ENCODE measurements around the gene CES1.
"Not testable (repeated sequence)": the region's sequence is repeated elsewhere in the genome, so short reads cannot be mapped to it uniquely, and the experiment has no call there.

CES1 gene

GRCh38 chr16:55811811-55812210 lies 21.1 kb downstream of the CES1 start:
- no peaks in the 10 kb centered on the region for H3K27me3 ChIP-seq (ENCODE audit: control insufficient read depth, insufficient read depth, low read length)
- H3K36me3 ChIP-seq (ENCODE audit: control insufficient read depth, insufficient read depth, low read length), result no peaks in the 10 kb centered on the region
- H3K4me1 ChIP-seq (ENCODE audit: control insufficient read depth, insufficient read depth, low read length), result no peaks in the 10 kb centered on the region
- H3K9me3 ChIP-seq (ENCODE audit: control insufficient read depth, low read length), result no peaks in the 10 kb centered on the region
- no peak overlapping the region for H3K4me3 ChIP-seq (ENCODE audit: low read length)
- H3K9ac ChIP-seq (ENCODE audit: low read length), result no peak overlapping the region

GRCh38 chr16:55810451-55810961 lies 22.4 kb downstream of the CES1 start:
- H3K27me3 ChIP-seq (ENCODE audit: control insufficient read depth, insufficient read depth, low read length), result no peaks in the 10 kb centered on the region
- H3K4me1 ChIP-seq (ENCODE audit: control insufficient read depth, insufficient read depth, low read length), result no peaks in the 10 kb centered on the region
- no peaks in the 10 kb centered on the region for H3K9me3 ChIP-seq (ENCODE audit: control insufficient read depth, low read length)
- no peak overlapping the region for H3K9ac ChIP-seq (ENCODE audit: low read length)
- no peaks in the 10 kb centered on the region for H3K36me3 ChIP-seq (ENCODE audit: control insufficient read depth, insufficient read depth, low read length)
- H3K4me3 ChIP-seq (ENCODE audit: low read length), result no peak overlapping the region

DNA sequence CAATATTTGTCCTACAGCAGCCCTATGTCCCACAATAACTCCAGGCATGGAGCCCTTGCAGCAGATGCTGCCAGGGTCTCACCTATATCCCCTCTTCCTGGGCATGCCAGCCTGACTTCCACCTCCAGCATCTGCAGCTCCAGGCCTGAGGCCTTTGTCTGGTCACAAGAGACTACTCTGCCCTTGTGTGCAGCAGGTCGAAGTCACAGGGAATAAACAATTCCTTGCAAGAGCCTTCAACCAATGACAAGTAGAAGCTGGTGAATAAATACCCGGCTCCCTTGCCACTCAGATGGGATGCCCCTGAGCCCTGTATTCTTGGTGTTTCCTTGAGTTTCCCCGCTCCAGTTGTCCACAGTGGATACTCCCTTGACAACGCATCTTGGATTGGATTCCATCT lies 23.0 kb downstream of the CES1 start:
- no peaks in the 10 kb centered on the region for H3K9me3 ChIP-seq (ENCODE audit: control insufficient read depth, low read length)
- H3K4me1 ChIP-seq (ENCODE audit: control insufficient read depth, insufficient read depth, low read length), result no peaks in the 10 kb centered on the region
- no peaks in the 10 kb centered on the region for H3K36me3 ChIP-seq (ENCODE audit: control insufficient read depth, insufficient read depth, low read length)
- no peaks in the 10 kb centered on the region for H3K27me3 ChIP-seq (ENCODE audit: control insufficient read depth, insufficient read depth, low read length)
- H3K4me3 ChIP-seq (ENCODE audit: low read length), result no peak overlapping the region
- no peak overlapping the region for H3K9ac ChIP-seq (ENCODE audit: low read length)

DNA sequence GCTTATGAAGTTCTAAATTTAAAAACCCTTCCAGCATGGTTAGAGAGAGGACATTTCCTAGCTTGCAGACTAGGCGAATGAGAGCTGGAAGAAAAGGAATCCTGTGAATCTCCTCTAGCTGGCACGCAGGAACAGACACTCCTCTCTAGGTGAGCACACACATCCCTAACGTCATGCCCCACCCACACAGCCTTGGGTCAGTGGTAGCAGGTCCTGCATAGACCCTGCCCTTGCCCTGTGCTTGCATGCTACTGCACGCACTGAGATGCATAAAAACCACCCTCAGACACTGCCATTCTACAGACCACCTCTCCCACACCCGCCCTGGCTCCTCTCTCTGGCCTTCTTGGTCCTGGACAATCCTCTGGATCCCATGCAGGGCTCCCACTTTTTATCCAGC lies 23.5 kb downstream of the CES1 start:
- H3K4me1 ChIP-seq (ENCODE audit: control insufficient read depth, insufficient read depth, low read length), result no peaks in the 10 kb centered on the region
- H3K36me3 ChIP-seq (ENCODE audit: control insufficient read depth, insufficient read depth, low read length), result no peaks in the 10 kb centered on the region
- no peaks in the 10 kb centered on the region for H3K27me3 ChIP-seq (ENCODE audit: control insufficient read depth, insufficient read depth, low read length)
- no peak overlapping the region for H3K9ac ChIP-seq (ENCODE audit: low read length)
- no peak overlapping the region for H3K4me3 ChIP-seq (ENCODE audit: low read length)
- no peaks in the 10 kb centered on the region for H3K9me3 ChIP-seq (ENCODE audit: control insufficient read depth, low read length)

GRCh38 chr16:55808286-55808685 lies 24.6 kb downstream of the CES1 start:
- H3K4me3 ChIP-seq (ENCODE audit: low read length); H3K36me3 ChIP-seq (ENCODE audit: control insufficient read depth, insufficient read depth, low read length); H3K27me3 ChIP-seq (ENCODE audit: control insufficient read depth, insufficient read depth, low read length); H3K4me1 ChIP-seq (ENCODE audit: control insufficient read depth, insufficient read depth, low read length); H3K9me3 ChIP-seq (ENCODE audit: control insufficient read depth, low read length); H3K9ac ChIP-seq (ENCODE audit: low read length): not testable (repeated sequence)

DNA sequence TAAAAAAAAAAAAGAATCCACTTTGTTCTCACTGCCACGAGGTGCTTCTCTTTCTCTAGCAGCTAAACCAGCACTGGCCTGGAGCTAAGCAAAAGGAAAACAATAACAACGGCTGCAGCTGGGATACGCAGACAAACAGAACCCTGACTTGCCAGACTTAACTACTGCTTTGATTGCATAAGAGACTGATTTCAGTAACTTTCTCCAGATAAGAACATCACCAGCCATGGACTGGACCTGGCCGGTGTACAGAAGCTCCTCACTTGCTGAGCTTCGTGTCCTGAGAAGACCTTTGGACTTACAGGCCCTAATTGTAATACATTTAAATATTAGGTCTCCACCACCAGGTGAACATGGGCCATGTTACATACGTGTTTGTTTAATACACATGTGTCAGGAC lies 27.8 kb downstream of the CES1 start:
- not testable (repeated sequence) for H3K9me3 ChIP-seq (ENCODE audit: control insufficient read depth, low read length); H3K4me1 ChIP-seq (ENCODE audit: control insufficient read depth, insufficient read depth, low read length); H3K36me3 ChIP-seq (ENCODE audit: control insufficient read depth, insufficient read depth, low read length); H3K4me3 ChIP-seq (ENCODE audit: low read length); H3K27me3 ChIP-seq (ENCODE audit: control insufficient read depth, insufficient read depth, low read length); H3K9ac ChIP-seq (ENCODE audit: low read length)

GRCh38 chr16:55803681-55804080 lies 29.2 kb downstream of the CES1 start:
- H3K4me3 ChIP-seq (ENCODE audit: low read length); H3K36me3 ChIP-seq (ENCODE audit: control insufficient read depth, insufficient read depth, low read length); H3K4me1 ChIP-seq (ENCODE audit: control insufficient read depth, insufficient read depth, low read length); H3K9me3 ChIP-seq (ENCODE audit: control insufficient read depth, low read length); H3K9ac ChIP-seq (ENCODE audit: low read length); H3K27me3 ChIP-seq (ENCODE audit: control insufficient read depth, insufficient read depth, low read length): not testable (repeated sequence)

- not testable (repeated sequence) for H3K27me3 ChIP-seq (ENCODE audit: control insufficient read depth, insufficient read depth, low read length); H3K36me3 ChIP-seq (ENCODE audit: control insufficient read depth, insufficient read depth, low read length); H3K4me1 ChIP-seq (ENCODE audit: control insufficient read depth, insufficient read depth, low read length); H3K4me3 ChIP-seq (ENCODE audit: low read length); H3K9me3 ChIP-seq (ENCODE audit: control insufficient read depth, low read length); H3K9ac ChIP-seq (ENCODE audit: low read length)
These were observed 39.9 kb downstream of the CES1 start for GRCh38 chr16:55792934-55793374.

DNA sequence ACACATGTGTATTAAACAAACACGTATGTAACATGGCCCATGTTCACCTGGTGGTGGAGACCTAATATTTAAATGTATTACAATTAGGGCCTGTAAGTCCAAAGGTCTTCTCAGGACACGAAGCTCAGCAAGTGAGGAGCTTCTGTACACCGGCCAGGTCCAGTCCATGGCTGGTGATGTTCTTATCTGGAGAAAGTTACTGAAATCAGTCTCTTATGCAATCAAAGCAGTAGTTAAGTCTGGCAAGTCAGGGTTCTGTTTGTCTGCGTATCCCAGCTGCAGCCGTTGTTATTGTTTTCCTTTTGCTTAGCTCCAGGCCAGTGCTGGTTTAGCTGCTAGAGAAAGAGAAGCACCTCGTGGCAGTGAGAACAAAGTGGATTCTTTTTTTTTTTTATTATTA lies 41.4 kb downstream of the CES1 start:
- not testable (repeated sequence) for H3K4me1 ChIP-seq (ENCODE audit: control insufficient read depth, insufficient read depth, low read length); H3K9me3 ChIP-seq (ENCODE audit: control insufficient read depth, low read length); H3K4me3 ChIP-seq (ENCODE audit: low read length); H3K9ac ChIP-seq (ENCODE audit: low read length); H3K36me3 ChIP-seq (ENCODE audit: control insufficient read depth, insufficient read depth, low read length); H3K27me3 ChIP-seq (ENCODE audit: control insufficient read depth, insufficient read depth, low read length)

DNA sequence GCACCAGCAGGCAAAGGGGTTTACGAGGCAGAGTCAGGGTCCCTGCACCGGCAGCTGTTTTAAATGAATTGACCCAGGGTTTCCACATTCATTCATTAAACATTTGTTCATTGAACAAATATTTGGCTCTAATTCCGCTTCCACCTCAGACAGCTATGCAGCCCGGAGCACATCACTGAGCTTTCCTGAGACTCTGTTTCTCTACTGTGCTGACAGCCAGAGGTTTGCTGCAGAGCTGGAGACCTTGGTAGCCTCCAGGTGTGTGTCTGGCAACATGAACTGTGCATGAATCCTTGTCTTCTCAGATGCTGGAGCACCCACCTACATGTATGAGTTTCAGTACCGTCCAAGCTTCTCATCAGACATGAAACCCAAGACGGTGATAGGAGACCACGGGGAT lies 42.7 kb downstream of the CES1 start:
- not testable (repeated sequence) for H3K9me3 ChIP-seq (ENCODE audit: control insufficient read depth, low read length); H3K4me3 ChIP-seq (ENCODE audit: low read length); H3K36me3 ChIP-seq (ENCODE audit: control insufficient read depth, insufficient read depth, low read length); H3K27me3 ChIP-seq (ENCODE audit: control insufficient read depth, insufficient read depth, low read length); H3K4me1 ChIP-seq (ENCODE audit: control insufficient read depth, insufficient read depth, low read length); H3K9ac ChIP-seq (ENCODE audit: low read length)

- not testable (repeated sequence) for H3K27me3 ChIP-seq (ENCODE audit: control insufficient read depth, insufficient read depth, low read length); H3K4me1 ChIP-seq (ENCODE audit: control insufficient read depth, insufficient read depth, low read length); H3K9ac ChIP-seq (ENCODE audit: low read length); H3K36me3 ChIP-seq (ENCODE audit: control insufficient read depth, insufficient read depth, low read length); H3K9me3 ChIP-seq (ENCODE audit: control insufficient read depth, low read length); H3K4me3 ChIP-seq (ENCODE audit: low read length)
These were observed 50.2 kb downstream of the CES1 start for GRCh38 chr16:55782793-55783091.

DNA sequence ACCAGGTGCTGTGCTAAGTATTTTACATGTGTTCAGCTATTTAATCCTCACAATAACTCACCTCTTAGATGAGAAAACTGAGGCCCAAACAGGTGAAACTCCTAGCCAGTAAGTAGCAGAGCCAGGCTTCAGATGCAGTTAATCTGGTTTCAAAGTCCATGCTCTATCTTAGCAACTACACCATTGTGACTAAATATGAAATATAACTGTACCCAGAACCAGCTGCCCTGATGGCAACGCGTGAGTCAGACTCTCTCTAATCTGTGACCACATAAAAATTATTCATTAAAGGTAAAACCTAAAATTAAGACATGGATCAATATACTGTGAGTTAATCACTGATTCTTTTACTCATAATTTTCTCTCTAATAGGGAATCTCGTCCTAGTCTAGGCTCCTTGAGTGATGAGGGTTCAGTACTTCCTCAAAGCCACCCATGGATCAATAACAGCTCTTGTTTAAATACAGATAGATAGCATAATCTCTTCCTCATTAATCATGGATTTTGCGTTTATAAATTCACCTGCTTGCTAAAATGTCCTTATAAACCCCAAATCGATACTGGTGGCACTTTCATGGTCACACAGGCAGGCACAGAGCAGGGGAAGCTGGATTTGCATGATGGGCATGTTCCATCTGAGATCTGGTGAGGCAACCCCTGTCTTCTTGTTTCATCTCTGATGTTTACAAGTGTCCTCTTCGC lies 50.7 kb downstream of the CES1 start:
- H3K27me3 ChIP-seq (ENCODE audit: control insufficient read depth, insufficient read depth, low read length); H3K4me1 ChIP-seq (ENCODE audit: control insufficient read depth, insufficient read depth, low read length); H3K36me3 ChIP-seq (ENCODE audit: control insufficient read depth, insufficient read depth, low read length): not testable (repeated sequence)

DNA sequence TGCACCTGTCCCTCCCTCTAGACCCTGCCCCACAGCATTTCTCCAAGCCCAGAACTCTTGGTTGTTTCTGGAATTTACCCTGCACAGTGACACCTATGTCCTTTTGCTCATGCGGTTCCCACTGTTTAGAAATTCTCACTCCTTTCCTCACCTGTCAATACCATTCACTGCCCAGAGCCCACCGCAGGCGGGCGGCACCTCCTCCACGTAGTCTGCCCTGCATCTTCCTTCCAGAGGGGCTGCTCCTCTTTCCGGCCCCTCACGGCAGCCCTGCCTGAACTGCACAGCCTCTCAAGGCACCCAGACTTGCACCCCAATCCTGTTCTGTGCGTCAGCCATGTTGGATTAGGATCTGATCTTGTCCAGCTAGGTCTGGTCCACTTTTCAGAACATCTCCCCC lies 51.4 kb downstream of the CES1 start:
- not testable (repeated sequence) for H3K4me1 ChIP-seq (ENCODE audit: control insufficient read depth, insufficient read depth, low read length); H3K9me3 ChIP-seq (ENCODE audit: control insufficient read depth, low read length); H3K4me3 ChIP-seq (ENCODE audit: low read length); H3K27me3 ChIP-seq (ENCODE audit: control insufficient read depth, insufficient read depth, low read length); H3K9ac ChIP-seq (ENCODE audit: low read length); H3K36me3 ChIP-seq (ENCODE audit: control insufficient read depth, insufficient read depth, low read length)

More for the DNA sequence above, 50.7 kb downstream of the CES1 start:
- not testable (repeated sequence) for H3K9ac ChIP-seq (ENCODE audit: low read length); H3K9me3 ChIP-seq (ENCODE audit: control insufficient read depth, low read length); H3K4me3 ChIP-seq (ENCODE audit: low read length)
